ENCODE measurements around the gene TRMT2A. TPM values are rescaled to one million over a fixed set of nuclear protein-coding genes. Genes with fewer than 3 reads are reported as not detected.

Gene TRMT2A
- total RNA-seq, 1 donor from 2014 or later: 23.0 TPM

DNA sequence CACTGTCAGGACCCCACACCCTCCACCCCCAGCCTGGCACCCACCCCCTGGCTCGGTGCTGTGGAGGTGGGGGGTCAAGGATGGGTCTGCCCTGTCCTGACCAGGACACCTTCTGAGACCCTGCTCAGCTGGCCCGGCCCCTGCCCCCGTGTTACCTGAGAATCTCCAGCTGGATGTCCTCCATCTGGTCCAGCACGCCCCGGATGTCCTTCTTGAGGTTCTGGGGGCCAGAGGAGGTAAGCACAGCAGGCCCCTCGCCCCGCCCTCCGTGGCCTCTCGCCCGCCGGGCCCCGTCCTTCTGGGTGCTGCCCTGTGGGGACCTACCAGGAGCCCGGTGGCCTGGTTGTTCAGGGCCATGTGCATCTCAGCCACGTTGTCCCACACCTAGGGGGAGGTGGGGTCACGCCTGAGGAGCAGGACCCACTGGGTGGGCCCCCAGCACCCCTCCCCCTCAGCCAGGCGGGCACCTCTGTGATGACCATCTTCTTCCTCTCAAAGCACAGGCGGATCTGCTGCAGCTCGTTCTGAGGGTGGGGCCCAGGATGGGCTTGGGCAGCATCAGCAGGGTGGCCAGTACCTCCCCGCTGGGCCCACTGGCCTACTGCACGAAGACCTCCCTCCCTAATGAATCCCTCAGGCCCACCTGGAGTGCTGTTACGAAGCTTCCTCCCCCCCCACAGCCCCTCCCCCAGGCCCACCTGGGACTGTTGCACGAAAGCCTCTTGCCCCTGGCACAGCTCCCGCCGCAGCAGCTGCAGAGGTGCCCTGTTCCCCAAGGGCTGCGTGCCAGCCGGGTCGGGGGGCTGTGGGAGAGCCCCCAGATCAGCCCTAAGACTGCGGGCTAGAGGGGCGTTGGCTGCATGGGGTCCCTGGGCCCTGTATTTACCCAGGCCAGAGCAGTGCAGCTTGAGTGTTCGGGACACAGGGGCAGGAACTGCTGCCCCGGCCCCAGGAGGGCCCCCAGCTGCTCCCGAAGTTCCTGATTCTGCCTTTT, 32.5 kb upstream of the TRMT2A start:
- no peak for DNase-seq (ENCODE audit: low read depth in 2 of 2)

DNA sequence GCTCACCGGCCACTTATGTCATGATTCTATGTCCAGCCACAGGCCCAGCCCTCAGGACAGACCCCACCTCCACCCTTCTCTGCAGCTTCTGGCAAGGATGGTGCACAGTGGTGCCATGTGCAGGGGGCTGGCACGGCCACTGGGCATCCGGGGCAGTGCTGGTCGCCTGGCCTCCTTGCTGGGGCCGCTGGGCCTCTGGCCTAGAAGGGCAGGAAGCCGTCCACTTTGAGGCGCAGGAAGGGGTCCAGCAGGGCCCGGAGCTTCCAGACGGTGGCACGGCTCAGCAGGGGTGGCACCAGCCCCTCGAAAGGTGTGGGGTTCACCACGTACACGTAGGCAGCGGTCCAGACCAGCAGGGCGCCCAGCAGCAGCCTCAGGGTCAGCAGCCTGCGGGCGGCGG, 31.4 kb upstream of the TRMT2A start:
- DNase-seq (ENCODE audit: low read depth in 2 of 2): no peak

DNA sequence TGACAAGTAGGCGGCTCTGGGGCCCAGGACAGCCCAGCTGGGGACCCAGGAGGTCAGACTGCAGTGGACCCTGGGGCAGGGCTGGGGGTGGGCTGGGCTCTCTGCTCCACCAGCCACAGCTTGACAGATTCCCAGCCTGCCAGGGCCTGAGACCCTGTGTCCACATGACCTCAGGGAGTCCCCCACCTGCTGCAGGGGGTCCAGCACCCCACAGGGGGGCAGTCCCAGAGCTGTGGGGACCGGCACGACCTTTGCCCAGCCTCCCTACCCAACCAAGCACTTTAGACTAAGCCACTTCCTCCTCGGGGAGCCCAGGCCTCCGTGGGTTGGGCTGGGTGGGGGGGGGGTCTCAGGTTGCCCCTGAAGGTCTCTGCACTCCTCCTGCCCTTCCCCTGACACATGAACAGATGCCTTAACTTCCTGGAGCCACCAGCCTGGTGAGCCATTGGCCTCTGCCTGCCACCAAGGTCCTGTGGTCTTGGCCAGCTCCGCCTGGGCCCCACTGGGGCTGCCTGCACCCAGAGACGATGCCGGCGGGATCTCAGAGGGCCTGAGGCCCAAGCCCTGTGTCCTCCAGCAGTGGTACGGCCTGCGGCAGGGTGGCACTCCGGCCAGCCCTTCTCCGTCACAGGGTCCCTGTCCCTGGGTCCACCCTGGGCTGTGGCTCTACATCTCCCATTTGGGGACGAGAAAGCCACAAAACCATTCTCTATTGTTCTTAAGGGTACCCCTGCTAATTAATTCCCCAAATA, 30.4 kb upstream of the TRMT2A start:
- DNase-seq (ENCODE audit: low read depth in 2 of 2): no peak

DNA sequence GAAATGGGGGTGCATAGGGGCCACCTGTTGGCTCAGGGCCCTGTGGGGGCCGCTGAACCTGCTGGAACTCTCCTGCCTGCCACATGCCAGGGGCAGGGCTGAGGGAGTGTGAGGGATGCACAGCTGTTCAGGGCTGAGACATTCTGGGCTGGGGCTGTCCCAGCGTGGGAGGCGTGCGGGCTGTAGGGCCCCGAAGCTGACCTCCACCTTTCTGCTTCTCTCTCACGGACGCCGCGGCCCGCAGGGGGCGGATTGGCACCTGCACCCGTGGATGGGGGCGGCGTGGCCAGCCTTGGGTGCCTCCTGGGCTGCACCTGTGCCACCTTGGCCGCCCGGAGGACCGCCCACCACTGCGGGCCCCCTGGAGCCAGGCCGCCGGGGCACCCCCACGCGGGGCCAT, 29.8 kb upstream of the TRMT2A start:
- no peak for DNase-seq (ENCODE audit: low read depth in 2 of 2)

DNA sequence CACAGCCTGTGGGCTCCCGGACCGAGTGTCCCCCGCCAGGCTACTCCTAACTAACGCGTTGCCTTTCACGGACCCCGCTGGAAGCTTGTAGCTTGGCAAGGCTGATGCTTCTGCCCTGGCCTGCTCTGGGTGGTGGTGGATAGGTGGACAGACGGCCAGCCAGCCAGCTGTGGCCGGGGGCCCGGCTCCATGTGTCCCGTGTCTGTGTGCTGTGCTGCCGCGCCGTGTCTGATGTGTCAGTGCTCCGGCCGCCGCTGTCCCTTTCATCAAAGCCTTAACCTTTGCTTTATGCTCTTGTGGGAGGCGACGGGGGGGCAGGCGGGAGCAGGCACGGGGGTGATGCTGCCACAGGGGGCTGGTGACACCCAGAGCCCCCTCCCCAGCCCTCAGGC, 28.8 kb upstream of the TRMT2A start:
- DNase-seq (ENCODE audit: low read depth in 2 of 2): no peak

DNA sequence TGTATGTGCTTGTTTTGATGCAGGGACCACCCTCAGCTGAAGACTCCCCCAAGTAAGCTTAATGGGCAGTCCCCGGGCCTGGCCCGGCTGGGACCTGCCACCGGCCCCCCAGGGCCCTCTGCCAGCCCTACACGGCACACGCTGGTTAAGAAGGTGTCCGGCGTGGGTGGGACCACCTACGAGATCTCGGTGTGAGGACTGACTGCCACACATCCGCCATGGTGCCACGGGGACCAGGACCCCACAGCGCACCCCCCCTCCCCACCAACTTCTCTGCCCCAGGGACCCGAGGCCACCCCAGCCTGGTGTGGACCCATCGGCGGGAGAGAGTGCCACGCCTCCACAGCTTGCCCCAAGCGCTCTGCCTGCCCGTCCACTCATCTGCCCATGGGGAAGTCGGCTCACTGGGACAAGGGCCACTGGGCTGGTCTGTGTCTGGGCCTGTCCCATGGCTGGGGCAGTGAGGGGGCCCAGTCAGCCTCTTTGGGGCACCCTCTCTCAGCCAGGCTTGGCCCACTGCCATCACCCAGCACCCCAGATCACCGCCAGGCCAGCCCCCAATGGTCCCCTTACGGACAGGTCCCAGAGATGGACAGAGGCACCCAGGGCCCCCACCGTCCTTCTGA, 28.3 kb upstream of the TRMT2A start:
- no peak for DNase-seq (ENCODE audit: low read depth in 2 of 2)

DNA sequence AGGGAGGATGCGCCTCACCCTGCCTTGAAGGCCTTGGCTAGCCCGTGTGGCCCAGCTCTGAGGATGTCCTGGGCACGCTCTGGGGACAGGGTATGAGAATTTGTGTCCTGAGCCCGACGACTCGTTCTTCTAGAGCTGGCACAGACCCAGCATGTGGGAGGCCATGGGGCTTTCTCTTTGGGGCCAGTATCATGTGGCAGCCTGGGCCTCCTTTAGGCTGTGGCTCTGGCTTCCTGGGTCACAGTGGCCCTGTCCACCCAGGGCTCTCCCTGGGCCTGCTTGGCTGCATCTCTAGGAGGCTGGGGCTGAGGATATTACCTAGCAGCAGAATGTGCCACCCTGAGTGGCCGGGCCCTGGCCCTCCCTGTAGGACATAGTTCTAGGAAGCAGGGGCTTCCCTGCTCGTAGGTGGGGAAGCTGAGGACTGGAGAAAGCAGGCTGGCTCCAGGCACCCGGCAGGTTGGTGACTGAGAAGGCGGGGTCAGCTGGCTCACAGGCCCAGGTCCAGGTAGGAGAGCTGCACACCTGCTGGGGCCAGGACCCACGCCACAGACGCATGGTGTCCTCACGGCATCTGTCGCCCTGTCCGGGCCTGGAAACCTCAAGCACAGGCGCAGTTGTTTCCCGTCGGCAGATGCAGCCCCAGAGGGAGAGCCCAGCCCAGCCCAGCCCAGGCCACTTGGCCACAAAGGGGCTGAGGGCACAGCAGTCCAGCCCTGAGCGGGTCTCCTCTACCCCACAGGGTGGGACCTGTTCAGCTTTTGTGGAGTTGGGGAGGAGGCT, 27.0 kb upstream of the TRMT2A start:
- no peak for DNase-seq (ENCODE audit: low read depth in 2 of 2)

DNA sequence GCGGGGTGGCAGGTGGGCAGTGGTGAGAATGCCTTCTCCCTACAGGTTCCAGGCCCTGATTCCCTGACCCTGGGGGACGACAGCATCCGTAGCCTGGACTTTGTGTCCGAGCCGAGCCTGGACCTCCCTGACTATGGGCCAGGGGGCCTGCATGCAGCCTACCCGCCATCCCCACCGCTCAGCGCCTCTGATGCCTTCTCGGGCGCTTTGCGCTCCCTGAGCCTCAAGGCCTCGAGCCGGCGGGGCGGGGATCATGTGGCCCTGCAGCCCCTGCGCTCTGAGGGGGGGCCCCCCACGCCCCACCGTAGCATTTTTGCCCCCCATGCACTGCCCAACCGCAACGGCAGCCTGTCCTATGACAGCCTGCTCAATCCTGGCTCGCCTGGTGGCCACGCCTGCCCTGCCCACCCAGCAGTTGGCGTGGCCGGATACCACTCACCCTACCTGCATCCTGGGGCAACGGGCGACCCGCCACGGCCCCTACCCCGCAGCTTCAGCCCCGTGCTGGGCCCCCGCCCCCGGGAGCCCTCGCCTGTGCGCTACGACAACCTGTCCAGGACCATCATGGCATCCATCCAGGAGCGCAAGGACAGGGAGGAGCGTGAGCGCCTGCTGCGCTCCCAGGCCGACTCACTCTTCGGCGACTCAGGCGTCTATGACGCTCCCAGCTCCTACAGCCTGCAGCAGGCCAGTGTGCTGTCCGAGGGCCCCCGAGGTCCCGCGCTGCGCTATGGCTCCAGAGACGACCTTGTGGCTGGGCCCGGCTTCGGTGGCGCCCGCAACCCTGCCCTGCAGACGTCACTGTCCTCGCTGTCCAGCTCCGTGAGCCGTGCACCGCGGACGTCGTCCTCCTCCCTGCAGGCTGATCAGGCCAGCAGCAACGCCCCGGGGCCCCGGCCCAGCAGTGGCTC, 25.9 kb upstream of the TRMT2A start:
- no peak for DNase-seq (ENCODE audit: low read depth in 2 of 2)

DNA sequence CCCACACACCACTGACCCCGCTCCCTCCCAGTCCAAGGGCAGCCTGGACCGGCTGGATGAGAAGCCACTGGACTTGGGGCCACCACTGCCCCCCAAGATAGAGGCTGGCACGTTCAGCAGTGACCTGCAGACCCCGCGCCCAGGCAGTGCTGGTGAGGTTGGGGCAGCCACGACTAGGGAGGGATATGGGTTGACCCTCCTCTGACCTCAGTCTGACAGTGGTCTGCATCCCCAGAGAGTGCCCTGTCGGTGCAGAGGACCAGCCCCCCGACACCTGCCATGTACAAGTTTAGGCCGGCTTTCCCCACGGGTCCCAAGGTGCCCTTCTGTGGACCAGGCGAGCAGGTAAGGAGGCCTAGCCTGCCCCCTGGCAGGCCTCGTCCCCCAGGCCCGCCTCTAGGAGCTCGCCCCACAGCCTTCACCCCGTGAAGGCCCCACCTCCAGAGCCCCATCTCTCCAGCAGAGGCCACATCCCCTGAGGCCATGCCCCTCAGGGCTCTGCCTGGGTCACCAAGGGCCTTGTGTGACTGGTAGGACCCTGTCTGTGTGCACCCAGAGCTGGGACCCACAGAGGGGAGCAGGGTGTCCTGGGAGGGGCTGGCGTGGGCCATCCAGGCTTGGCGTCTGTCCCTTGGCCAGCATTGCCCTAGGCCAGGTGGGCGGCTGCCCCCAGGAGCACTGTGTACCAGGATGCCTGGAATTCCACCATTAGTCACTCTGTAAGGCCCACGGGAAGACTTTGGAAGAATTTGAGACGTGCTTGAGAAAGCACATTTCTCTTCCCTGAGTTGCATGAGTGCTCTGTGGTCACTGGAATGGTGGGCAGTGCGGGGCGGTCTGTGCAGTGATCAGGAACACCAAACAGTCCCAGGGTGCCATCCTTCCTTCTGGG, 24.4 kb upstream of the TRMT2A start:
- no peak for DNase-seq (ENCODE audit: low read depth in 2 of 2)

DNA sequence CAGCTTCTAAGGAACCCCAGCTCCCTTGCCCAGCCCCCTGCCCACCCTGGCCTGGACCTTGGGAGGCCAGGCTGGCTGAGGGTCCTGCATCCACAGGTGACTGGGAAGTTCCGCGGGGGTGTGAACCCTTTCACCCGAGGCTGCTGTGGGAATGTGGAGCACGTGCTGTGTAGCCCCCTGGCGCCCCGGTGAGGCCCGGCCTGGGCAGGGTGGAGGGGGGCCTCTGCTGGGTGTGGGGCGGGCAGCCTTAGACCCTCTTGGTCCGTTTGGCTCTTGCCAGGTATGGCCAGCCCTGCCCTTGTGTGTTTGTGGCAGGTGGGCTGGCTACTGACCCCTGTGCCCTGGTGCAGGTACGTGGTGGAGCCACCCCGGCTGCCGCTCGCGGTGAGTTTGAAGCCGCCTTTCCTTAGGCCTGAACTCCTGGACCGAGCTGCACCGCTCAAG, 23.5 kb upstream of the TRMT2A start:
- DNase-seq (ENCODE audit: low read depth in 2 of 2): no peak

DNA sequence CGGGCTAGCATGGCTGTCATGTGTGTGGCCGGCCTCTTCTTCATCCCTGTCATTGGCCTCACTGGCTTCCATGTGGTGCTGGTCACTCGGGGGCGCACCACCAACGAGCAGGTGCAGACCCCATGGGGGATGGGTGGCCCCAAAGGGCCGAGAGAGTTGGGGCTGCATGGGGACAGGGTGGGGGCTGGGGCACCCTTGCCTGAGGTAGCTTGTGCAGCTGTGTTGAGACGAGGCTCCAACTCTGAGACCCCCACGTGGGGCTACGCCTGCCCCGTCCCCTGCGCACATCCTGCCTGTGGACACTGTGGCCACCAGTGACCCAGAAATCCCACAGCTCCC, 23.1 kb upstream of the TRMT2A start:
- DNase-seq (ENCODE audit: low read depth in 2 of 2): no peak

DNA sequence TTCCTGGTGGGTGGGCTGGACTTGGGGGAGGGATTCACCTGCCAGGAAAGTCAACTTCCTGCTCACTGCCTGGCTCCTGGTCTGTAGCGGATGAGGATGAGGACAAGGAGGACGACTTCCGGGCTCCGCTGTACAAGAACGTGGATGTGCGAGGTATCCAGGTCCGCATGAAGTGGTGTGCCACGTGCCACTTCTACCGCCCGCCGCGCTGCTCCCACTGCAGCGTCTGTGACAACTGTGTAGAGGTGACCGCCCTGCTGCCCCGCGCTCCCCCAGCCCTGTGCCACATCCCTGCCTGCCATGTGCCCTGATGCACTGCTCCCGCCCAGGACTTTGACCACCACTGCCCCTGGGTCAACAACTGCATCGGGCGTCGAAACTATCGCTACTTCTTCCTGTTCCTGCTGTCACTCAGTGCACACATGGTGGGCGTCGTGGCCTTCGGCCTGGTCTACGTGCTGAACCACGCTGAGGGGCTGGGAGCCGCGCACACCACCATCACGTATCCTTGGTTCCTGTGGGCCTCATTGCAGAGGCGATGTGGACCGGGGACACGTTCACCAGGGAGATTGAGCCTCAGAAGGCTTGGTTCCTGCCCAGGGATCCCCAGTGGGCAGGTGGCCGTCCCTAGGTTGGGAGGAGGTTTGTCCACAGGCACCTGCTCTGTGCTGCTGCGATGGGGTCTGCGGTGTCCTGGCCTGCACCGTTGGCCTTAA, 22.5 kb upstream of the TRMT2A start:
- DNase-seq (ENCODE audit: low read depth in 2 of 2): no peak

DNA sequence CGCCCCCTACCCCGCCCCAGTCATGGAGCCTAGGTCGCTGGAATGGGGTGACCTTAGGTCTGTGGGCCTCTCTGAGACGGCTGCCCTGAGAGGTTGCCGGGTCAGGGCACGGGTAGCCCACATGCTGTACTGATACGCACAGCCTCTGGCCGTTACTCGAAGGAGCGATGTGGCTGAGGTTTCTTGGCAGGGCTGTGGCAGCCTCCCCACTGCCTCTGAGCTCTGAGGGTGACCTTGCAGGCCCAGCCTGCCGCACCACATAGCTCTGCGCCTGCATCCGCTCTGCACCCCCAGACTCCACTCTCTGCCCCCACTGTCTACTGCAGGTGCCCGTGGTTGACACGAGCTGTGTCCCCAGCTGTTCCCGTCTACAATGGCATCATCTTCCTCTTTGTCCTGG, 21.8 kb upstream of the TRMT2A start:
- DNase-seq (ENCODE audit: low read depth in 2 of 2): no peak

DNA sequence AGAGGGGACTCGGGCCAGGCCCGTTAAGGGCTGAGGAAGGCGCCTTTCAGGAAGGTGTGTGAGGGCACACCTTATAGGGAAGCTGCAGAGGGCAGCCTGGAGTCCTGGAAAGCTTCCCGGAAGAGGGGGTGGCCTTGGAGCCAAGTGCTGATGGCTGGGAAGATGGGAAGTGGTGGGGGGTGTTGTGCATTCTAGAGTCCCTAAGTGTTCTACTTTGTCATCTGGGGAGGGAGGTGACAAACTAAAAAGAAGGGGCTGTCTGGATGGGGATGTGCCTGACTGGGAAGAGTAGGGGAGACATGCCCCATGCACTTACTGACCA, 21.4 kb upstream of the TRMT2A start:
- no peak for DNase-seq (ENCODE audit: low read depth in 2 of 2)

DNA sequence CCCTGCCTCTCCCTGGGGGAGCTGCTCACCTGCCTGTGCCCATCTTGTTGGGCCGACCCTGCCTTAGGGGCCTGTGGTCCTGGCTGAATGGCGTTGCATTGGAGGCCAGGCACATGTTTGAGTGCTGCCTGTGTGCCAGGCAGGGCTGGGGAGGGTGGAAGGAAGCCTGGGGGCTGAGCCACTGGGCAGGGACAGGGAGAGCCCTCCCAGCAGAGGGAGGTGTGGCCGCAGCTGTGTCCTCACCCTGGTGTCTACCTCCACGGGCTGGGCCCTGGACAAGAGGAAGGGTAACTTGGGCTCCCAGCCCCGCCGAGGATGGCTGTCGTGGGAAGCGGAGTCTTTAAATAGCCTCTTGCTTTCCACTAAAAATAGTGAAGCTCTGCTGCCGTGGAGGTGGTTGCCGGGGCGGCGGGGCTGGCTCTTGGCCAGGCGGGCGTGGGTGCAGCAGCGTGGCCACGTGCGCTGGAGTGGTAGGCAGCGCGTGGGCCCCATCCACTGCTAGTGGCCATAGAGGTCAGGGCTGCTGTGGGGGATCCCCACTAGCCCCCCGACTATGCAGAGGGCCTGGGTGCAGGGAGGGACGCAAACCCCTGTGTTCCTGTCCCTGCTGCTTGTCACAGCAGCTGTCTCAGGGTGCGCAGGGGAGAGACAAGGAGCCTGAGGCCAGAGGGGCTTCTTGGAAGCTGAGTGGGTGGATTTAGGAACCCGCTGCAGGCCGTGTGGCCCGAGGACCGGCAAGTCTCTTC, 20.8 kb upstream of the TRMT2A start:
- DNase-seq (ENCODE audit: low read depth in 2 of 2): no peak

DNA sequence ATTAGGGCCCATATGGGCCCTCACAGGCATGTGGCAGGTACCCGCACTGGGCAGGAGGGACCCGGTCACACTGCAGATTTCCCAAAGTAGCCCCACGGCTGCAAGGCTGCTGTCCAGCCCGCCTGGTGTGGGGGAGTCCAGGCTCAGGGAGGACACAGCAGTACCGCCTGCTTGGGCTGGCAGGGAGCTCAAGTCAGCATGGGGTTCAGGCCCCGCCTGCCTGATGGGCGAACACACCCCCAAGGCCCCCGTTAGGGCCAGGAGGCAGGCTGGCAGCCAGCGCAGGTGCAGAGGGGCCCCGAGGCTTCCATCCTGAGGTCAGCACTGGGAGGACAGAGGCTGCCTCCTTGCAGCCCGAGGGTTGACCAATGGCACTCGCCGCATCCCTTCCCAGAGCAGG, 20.1 kb upstream of the TRMT2A start:
- no peak for DNase-seq (ENCODE audit: low read depth in 2 of 2)

DNA sequence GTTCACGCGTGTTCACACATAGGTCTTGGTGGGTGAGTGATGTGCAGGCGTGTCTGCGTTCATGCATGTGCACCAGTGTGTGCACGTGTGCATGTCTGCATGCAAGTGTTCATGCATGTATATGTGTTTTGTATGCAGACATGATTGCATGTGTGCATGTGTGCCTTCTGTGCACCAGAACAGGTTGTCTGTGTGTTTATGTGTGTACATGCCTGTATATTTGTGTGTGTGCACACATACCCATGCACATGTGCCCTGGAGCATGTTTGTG, 19.5 kb upstream of the TRMT2A start:
- no peak for DNase-seq (ENCODE audit: low read depth in 2 of 2)

DNA sequence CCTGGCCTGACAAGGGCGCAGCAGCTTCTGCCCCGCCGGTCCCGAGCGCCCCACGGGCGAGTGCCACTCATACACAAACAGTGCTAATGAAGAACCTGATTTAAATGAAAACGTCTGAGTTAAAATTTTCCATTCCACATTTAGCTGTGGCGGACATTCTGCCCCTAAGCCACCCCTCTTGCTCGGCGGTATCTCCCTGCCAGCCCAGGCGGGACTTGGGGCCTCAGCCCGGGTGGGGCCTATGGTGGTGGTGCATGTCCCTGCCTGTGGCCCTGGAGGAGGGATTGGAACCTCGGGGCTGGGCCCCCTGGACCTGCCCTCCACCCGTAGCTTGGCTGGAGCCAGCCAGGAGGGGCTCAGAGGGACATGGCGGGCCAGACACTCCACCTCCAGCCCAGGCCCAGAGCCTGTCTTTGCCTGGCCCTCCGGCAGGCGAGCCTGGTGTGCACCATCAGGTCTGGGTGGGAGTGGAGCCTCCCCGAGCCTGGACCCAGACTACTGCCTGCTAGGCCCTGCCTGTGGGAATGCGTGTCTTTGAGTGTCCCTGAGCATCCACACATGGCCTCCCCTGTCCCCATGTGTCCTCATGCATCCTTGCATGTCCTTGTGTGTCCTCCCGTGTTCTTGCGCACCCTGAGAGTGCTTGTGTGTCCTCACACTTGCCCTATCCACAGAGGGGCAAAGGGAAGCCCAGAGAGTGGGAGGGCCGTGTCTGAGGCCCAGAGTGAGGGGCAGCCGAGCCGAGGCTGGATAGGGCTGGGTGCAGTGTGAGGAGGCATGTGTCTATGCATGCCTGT, 19.0 kb upstream of the TRMT2A start:
- DNase-seq (ENCODE audit: low read depth in 2 of 2): no peak

Data from dermis microvascular lymphatic vessel endothelial cell (primary cell).